IPS-18a (cell line): ENCODE results near the gene ACTL8.

Source experiments
- H3K27ac ChIP-seq: one replicate; pipeline ENCODE4 v1.5.1; 2013; ENCODE audit warnings: low read length
- H3K27me3 ChIP-seq: one replicate; pipeline ENCODE4 v1.6.1; 2013; ENCODE audit warnings: mild to moderate bottlenecking, low read length; ENCODE audit not compliant: control insufficient read depth, insufficient read depth
- H3K36me3 ChIP-seq: one replicate; pipeline ENCODE4 v1.6.1; 2013; ENCODE audit warnings: low read depth, low read length; ENCODE audit not compliant: control insufficient read depth
- H3K4me1 ChIP-seq: one replicate; pipeline ENCODE4 v1.6.1; 2013; ENCODE audit warnings: low read depth, low read length; ENCODE audit not compliant: control insufficient read depth
- H3K4me3 ChIP-seq: one replicate; pipeline ENCODE4 v1.5.1; 2013; ENCODE audit warnings: low read length
- H3K9ac ChIP-seq: one replicate; pipeline ENCODE4 v1.6.1; 2013; ENCODE audit warnings: mild to moderate bottlenecking, low read length, moderate library complexity
- H3K9me3 ChIP-seq: one replicate; pipeline ENCODE4 v1.6.1; 2013; ENCODE audit warnings: low read depth, low read length; ENCODE audit not compliant: control insufficient read depth

Gene ACTL8

GRCh38 chr1:17775796-17776195 is 20.7 kb downstream of the ACTL8 start:
- no peaks in the 10 kb centered on the region for H3K4me1 ChIP-seq
- H3K27me3 ChIP-seq: no peaks in the 10 kb centered on the region
- H3K27ac ChIP-seq: no peak overlapping the region
- no peak overlapping the region for H3K9ac ChIP-seq
- no peaks in the 10 kb centered on the region for H3K36me3 ChIP-seq
- H3K9me3 ChIP-seq: no peaks in the 10 kb centered on the region
- no peak overlapping the region for H3K4me3 ChIP-seq

GRCh38 chr1:17776426-17776825 is 21.3 kb downstream of the ACTL8 start:
- Histone ChIP-seq H3K9me3 (no peaks in the 10 kb centered on the region), H3K27ac (no peak overlapping the region), H3K27me3 (no peaks in the 10 kb centered on the region), H3K9ac (no peak overlapping the region), H3K4me1 (no peaks in the 10 kb centered on the region), H3K36me3 (no peaks in the 10 kb centered on the region), H3K4me3 (no peak overlapping the region)

- Histone ChIP-seq H3K27me3 (no peaks in the 10 kb centered on the region), H3K36me3 (no peaks in the 10 kb centered on the region), H3K4me1 (no peaks in the 10 kb centered on the region), H3K4me3 (no peak overlapping the region), H3K9ac (no peak overlapping the region), H3K9me3 (no peaks in the 10 kb centered on the region), H3K27ac (no peak overlapping the region)
Observed at GRCh38 chr1:17777330-17777729, 22.2 kb downstream of the ACTL8 start.

- no peaks in the 10 kb centered on the region for H3K4me1 ChIP-seq
- H3K9ac ChIP-seq: no peak overlapping the region
- H3K36me3 ChIP-seq: no peaks in the 10 kb centered on the region
- no peaks in the 10 kb centered on the region for H3K27me3 ChIP-seq
- H3K9me3 ChIP-seq: no peaks in the 10 kb centered on the region
- H3K4me3 ChIP-seq: no peak overlapping the region
- no peak overlapping the region for H3K27ac ChIP-seq
Observed at GRCh38 chr1:17777818-17778217, 22.7 kb downstream of the ACTL8 start.

- no peak overlapping the region for H3K4me3 ChIP-seq
Observed at GRCh38 chr1:17780916-17781315, 25.8 kb downstream of the ACTL8 start.

GRCh38 chr1:17789926-17790325 is 34.8 kb downstream of the ACTL8 start:
- no peaks in the 10 kb centered on the region for H3K27me3 ChIP-seq
- no peak overlapping the region for H3K4me3 ChIP-seq
- H3K9me3 ChIP-seq: no peaks in the 10 kb centered on the region
- no peaks in the 10 kb centered on the region for H3K36me3 ChIP-seq
- H3K4me1 ChIP-seq: no peaks in the 10 kb centered on the region
- no peak overlapping the region for H3K27ac ChIP-seq
- no peak overlapping the region for H3K9ac ChIP-seq

More at GRCh38 chr1:17780916-17781315, 25.8 kb downstream of the ACTL8 start:
- Histone ChIP-seq H3K27ac (no peak overlapping the region), H3K4me1 (no peaks in the 10 kb centered on the region), H3K27me3 (no peaks in the 10 kb centered on the region), H3K9me3 (no peaks in the 10 kb centered on the region), H3K36me3 (no peaks in the 10 kb centered on the region), H3K9ac (no peak overlapping the region)

GRCh38 chr1:17790383-17791054 is 35.4 kb downstream of the ACTL8 start:
- no peak overlapping the region for H3K4me3 ChIP-seq
- H3K27ac ChIP-seq: no peak overlapping the region
- H3K36me3 ChIP-seq: no peaks in the 10 kb centered on the region
- H3K9me3 ChIP-seq: no peaks in the 10 kb centered on the region
- no peaks in the 10 kb centered on the region for H3K27me3 ChIP-seq
- H3K4me1 ChIP-seq: no peaks in the 10 kb centered on the region
- no peak overlapping the region for H3K9ac ChIP-seq

GRCh38 chr1:17791055-17791390 is 35.9 kb downstream of the ACTL8 start:
- no peak overlapping the region for H3K9ac ChIP-seq
- no peaks in the 10 kb centered on the region for H3K27me3 ChIP-seq
- H3K27ac ChIP-seq: no peak overlapping the region
- H3K4me3 ChIP-seq: no peak overlapping the region
- no peaks in the 10 kb centered on the region for H3K9me3 ChIP-seq
- no peaks in the 10 kb centered on the region for H3K4me1 ChIP-seq
- no peaks in the 10 kb centered on the region for H3K36me3 ChIP-seq

- Histone ChIP-seq H3K4me3 (no peak overlapping the region), H3K27me3 (no peaks in the 10 kb centered on the region), H3K36me3 (no peaks in the 10 kb centered on the region), H3K9ac (no peak overlapping the region), H3K27ac (no peak overlapping the region), H3K4me1 (no peaks in the 10 kb centered on the region), H3K9me3 (no peaks in the 10 kb centered on the region)
Observed at GRCh38 chr1:17791480-17791879, 36.3 kb downstream of the ACTL8 start.

GRCh38 chr1:17792421-17792820 is 37.3 kb downstream of the ACTL8 start:
- H3K27me3 ChIP-seq: no peaks in the 10 kb centered on the region
- no peak overlapping the region for H3K27ac ChIP-seq
- no peaks in the 10 kb centered on the region for H3K9me3 ChIP-seq
- no peaks in the 10 kb centered on the region for H3K36me3 ChIP-seq
- H3K4me3 ChIP-seq: no peak overlapping the region
- H3K9ac ChIP-seq: no peak overlapping the region
- no peaks in the 10 kb centered on the region for H3K4me1 ChIP-seq

GRCh38 chr1:17795081-17795809 is 40.1 kb downstream of the ACTL8 start:
- Histone ChIP-seq H3K9ac (no peak overlapping the region), H3K27ac (no peak overlapping the region), H3K4me1 (no peaks in the 10 kb centered on the region), H3K9me3 (no peaks in the 10 kb centered on the region), H3K36me3 (no peaks in the 10 kb centered on the region), H3K4me3 (no peak overlapping the region), H3K27me3 (no peaks in the 10 kb centered on the region)
